SK-N-SH (cell line): Measurements from ENCODE around the gene NAALADL2. TPM values are rescaled to one million over a fixed set of nuclear protein-coding genes. Genes with fewer than 3 reads are reported as not detected.

Source experiments
- CTCF ChIA-PET: fragments of 300-600, 350-600 bp; formaldehyde crosslinking; extraction: SDS; loops from one replicate; lab custom pipeline; 2021; lab: Yijun Ruan, JAX
- POLR2A ChIA-PET: fragments of 350-600 bp; sonication (Branson Sonifier 250); formaldehyde crosslinking; extraction: SDS; loops from one replicate; lab custom pipeline; 2020; ENCODE audit warnings: antibody characterized with exemption, inconsistent platforms; lab: Yijun Ruan, JAX
- DNase-seq: peaks from one replicate; pipeline ENCODE4 v3.0.0; 2012
- H2AFZ ChIP-seq: fragments of 200-600 bp; sonication (generic); 2 replicates; pipeline ENCODE4 v1.8.1; 2016; ENCODE audit warnings: antibody characterized with exemption, mild to moderate bottlenecking, low read depth
- H3F3A ChIP-seq: fragments of 200-600 bp; sonication (generic); replicated peaks from 2 replicates; pipeline ENCODE3; 2016; ENCODE audit warnings: antibody characterized with exemption, mild to moderate bottlenecking; ENCODE audit not compliant: insufficient read depth
- H3K27ac ChIP-seq, 2 experiments: fragments of 200-500 bp in 1 of 2; fragments of 200-600 bp in 1 of 2; sonication (Bioruptor generic) in 1 of 2; sonication (generic), shearing (Covaris generic) in 1 of 2; 2 replicates each; pipeline versions ENCODE4 v1.5.1 to v1.6.1; 2014 to 2016; ENCODE audit warnings: low read depth in 2 of 2, inconsistent platforms in 1 of 2, low read length in 1 of 2, mild to moderate bottlenecking in 1 of 2, mixed read lengths in 1 of 2
- H3K27me3 ChIP-seq: fragments of 200-600 bp; sonication (generic), shearing (Covaris generic); 2 replicates; pipeline ENCODE4 v1.6.1; 2016; ENCODE audit warnings: mixed run types; ENCODE audit not compliant: insufficient read depth
- H3K36me3 ChIP-seq, 2 experiments: fragments of 200-500 bp in 1 of 2; fragments of 200-600 bp in 1 of 2; sonication (Bioruptor generic) in 1 of 2; sonication (generic) in 1 of 2; replicated peaks in 1 of 2; 2 replicates each; pipeline versions ENCODE3 to v1.5.1; 2014 to 2016; ENCODE audit warnings: low read length in 1 of 2, mild to moderate bottlenecking in 1 of 2; ENCODE audit not compliant: insufficient read depth in 2 of 2, control insufficient read depth in 1 of 2
- H3K4me1 ChIP-seq, 2 experiments: fragments of 200-500 bp in 1 of 2; fragments of 200-600 bp in 1 of 2; sonication (Bioruptor generic) in 1 of 2; sonication (generic), shearing (Covaris generic) in 1 of 2; 2 replicates each; pipeline versions ENCODE4 v1.5.1 to v1.6.1; 2014 to 2016; ENCODE audit warnings: low read depth in 1 of 2, low read length in 1 of 2, mixed run types in 1 of 2; ENCODE audit not compliant: insufficient read depth in 2 of 2, control insufficient read depth in 1 of 2
- H3K4me2 ChIP-seq: fragments of 200-600 bp; sonication (generic), shearing (Covaris generic); 2 replicates; pipeline ENCODE4 v1.6.1; 2017; ENCODE audit warnings: mixed run types
- H3K4me3 ChIP-seq, 2 experiments: fragments of 200-500 bp in 1 of 2; fragments of 200-600 bp in 1 of 2; sonication (Bioruptor generic) in 1 of 2; sonication (generic), shearing (Covaris generic) in 1 of 2; 2 replicates each; pipeline versions ENCODE4 v1.5.1 to v1.8.1; 2014 to 2016; ENCODE audit warnings: low read depth in 2 of 2, inconsistent platforms in 1 of 2, low read length in 1 of 2, mild to moderate bottlenecking in 1 of 2, mixed read lengths in 1 of 2, moderate library complexity in 1 of 2
- H3K79me2 ChIP-seq: fragments of 200-600 bp; sonication (generic); 2 replicates; pipeline ENCODE4 v1.8.1; 2017; ENCODE audit warnings: mild to moderate bottlenecking; ENCODE audit not compliant: insufficient read depth
- H3K9ac ChIP-seq: fragments of 200-600 bp; sonication (generic); 2 replicates; pipeline ENCODE4 v1.6.1; 2017; ENCODE audit warnings: mixed run types
- H3K9me2 ChIP-seq: fragments of 200-600 bp; sonication (generic); 2 replicates; pipeline ENCODE4 v1.6.1; 2017; ENCODE audit warnings: mixed run types
- H3K9me3 ChIP-seq: fragments of 200-600 bp; sonication (generic); 2 replicates; pipeline ENCODE4 v1.6.1; 2017; ENCODE audit warnings: mixed run types, mild to moderate bottlenecking, moderate library complexity
- H4K20me1 ChIP-seq: fragments of 200-600 bp; sonication (generic); 2 replicates; pipeline ENCODE4 v1.6.1; 2017; ENCODE audit warnings: mild to moderate bottlenecking, mixed run types; ENCODE audit not compliant: insufficient read depth
- CHD2 ChIP-seq: fragments of 150-350 bp; IDR thresholded peaks from 2 replicates; pipeline ENCODE4 v1.6.1; 2018; ENCODE audit warnings: low read length; ENCODE audit not compliant: partially characterized antibody
- ELF1 ChIP-seq: IDR thresholded peaks from 2 replicates; pipeline ENCODE4 v1.4.0; 2012
- EP300 ChIP-seq, 2 experiments: IDR thresholded peaks; 2 replicates each; pipeline versions ENCODE4 v1.4.0 to v1.6.1; 2012; ENCODE audit warnings: borderline replicate concordance in 1 of 2, low read depth in 1 of 2, low read length in 1 of 2
- FOXJ3 ChIP-seq: sonication (generic); formaldehyde crosslinking; IDR thresholded peaks from 2 replicates; pipeline ENCODE4 v1.5.1; 2020; ENCODE audit warnings: mild to moderate bottlenecking, missing genetic modification reagents
- FOXM1 ChIP-seq: IDR thresholded peaks from 2 replicates; pipeline ENCODE4 v1.4.0; 2012; ENCODE audit warnings: low read depth, mild to moderate bottlenecking
- GABPA ChIP-seq: IDR thresholded peaks from 2 replicates; pipeline ENCODE4 v1.4.0; 2012; ENCODE audit warnings: low read depth, mild to moderate bottlenecking
- NFIC ChIP-seq: IDR thresholded peaks from 2 replicates; pipeline ENCODE4 v1.4.0; 2012; ENCODE audit warnings: borderline replicate concordance
- NRF1 ChIP-seq: IDR thresholded peaks from 2 replicates; pipeline ENCODE4 v1.6.1; 2012; ENCODE audit warnings: low read depth, mild to moderate bottlenecking, low read length
- POLR2AphosphoS5 ChIP-seq: IDR thresholded peaks from 2 replicates; pipeline ENCODE4 v1.6.1; 2012; ENCODE audit warnings: low read depth, low read length
- RFX5 ChIP-seq: IDR thresholded peaks from 2 replicates; pipeline ENCODE4 v1.6.1; 2012; ENCODE audit warnings: mild to moderate bottlenecking, improper control_type of control experiment, low read length
- SIN3A ChIP-seq: IDR thresholded peaks from 2 replicates; pipeline ENCODE4 v1.6.1; 2012; ENCODE audit warnings: low read depth, mild to moderate bottlenecking, low read length, moderate library complexity, borderline replicate concordance
- TEAD4 ChIP-seq: IDR thresholded peaks from 2 replicates; pipeline ENCODE4 v1.4.0; 2012; ENCODE audit warnings: mild to moderate bottlenecking, borderline replicate concordance; ENCODE audit not compliant: insufficient read depth
- YY1 ChIP-seq: IDR thresholded peaks from 2 replicates; pipeline ENCODE4 v1.4.0; 2012; ENCODE audit warnings: low read depth, mild to moderate bottlenecking
- WGBS: methylation state at CpG from one replicate; pipeline ENCODE4 v1.1.6; 2017; ENCODE audit warnings: low lambda C conversion rate; 5-methylcytosine and 5-hydroxymethylcytosine counted together
- polyA plus RNA-seq, 3 experiments: library from polyadenylated mRNA; depleted of rRNA; stranded (reverse); fragments of >200 nt; gene quantifications; 2 replicates each; pipeline ENCODE4 v1.2.3, GENCODE V29; 2012
- TF ChIP-seq, protein P1 (sequence below): IDR thresholded peaks from 2 replicates; pipeline ENCODE4 v1.4.0; 2012; ENCODE audit warnings: low read depth, borderline replicate concordance
- TF ChIP-seq, protein P2 (sequence below): IDR thresholded peaks from 2 replicates; pipeline ENCODE4; 2012
- TF ChIP-seq, protein P3 (sequence below): fragments of 150-350 bp; IDR thresholded peaks from 2 replicates; pipeline ENCODE4 v1.6.1; 2016; ENCODE audit warnings: mild to moderate bottlenecking, low read depth, low read length
- TF ChIP-seq, protein P4 (sequence below): fragments of 200-600 bp; sonication (generic); IDR thresholded peaks from 2 replicates; pipeline ENCODE4 v1.6.1; 2017; ENCODE audit warnings: antibody characterized with exemption, mild to moderate bottlenecking, moderate library complexity
- TF ChIP-seq, protein P5 (sequence below): fragments of 150-350 bp; IDR thresholded peaks from 2 replicates; pipeline ENCODE4 v1.6.1; 2017; ENCODE audit warnings: antibody characterized with exemption, low read length, low read depth, borderline replicate concordance

Gene NAALADL2
- polyA plus RNA-seq, 1 of the 3 experiments (the other 2 are of a cell fraction): 1.2 TPM

DNA sequence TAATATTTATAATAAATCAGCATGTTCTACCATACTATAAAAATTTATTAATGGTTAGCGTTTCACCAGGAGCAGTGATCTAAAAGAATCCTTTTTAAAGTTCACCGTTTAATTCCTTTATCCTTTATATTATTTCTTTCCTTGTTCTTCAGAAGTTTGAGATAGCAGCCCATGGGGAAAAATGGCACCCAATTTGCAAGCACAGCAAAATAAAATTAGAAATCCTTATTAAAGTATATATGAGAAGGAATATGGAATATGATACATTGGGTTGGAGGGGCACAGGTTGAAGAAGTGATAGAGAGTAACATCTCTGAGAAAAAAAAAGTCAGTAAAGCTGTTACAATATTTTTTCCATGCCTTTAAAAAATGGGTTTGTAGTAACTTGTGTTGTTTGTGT is 892.0 kb downstream of the NAALADL2 start:
- H3K4me3 ChIP-seq: no peak overlapping the region
- H3K9me3 ChIP-seq: no peaks in the 10 kb centered on the region
- no peaks in the 10 kb centered on the region; a peak in 1 of 4 replicates for H3K4me1 ChIP-seq
- no peaks in the 10 kb centered on the region for H3K9me2 ChIP-seq
- no peak for TF ChIP-seq YY1
- TF ChIP-seq, protein P1, sequence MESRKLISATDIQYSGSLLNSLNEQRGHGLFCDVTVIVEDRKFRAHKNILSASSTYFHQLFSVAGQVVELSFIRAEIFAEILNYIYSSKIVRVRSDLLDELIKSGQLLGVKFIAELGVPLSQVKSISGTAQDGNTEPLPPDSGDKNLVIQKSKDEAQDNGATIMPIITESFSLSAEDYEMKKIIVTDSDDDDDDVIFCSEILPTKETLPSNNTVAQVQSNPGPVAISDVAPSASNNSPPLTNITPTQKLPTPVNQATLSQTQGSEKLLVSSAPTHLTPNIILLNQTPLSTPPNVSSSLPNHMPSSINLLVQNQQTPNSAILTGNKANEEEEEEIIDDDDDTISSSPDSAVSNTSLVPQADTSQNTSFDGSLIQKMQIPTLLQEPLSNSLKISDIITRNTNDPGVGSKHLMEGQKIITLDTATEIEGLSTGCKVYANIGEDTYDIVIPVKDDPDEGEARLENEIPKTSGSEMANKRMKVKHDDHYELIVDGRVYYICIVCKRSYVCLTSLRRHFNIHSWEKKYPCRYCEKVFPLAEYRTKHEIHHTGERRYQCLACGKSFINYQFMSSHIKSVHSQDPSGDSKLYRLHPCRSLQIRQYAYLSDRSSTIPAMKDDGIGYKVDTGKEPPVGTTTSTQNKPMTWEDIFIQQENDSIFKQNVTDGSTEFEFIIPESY: no peak
- TF ChIP-seq POLR2AphosphoS5: no peak
- TF ChIP-seq NFIC: no peak
- TF ChIP-seq, protein P2, sequence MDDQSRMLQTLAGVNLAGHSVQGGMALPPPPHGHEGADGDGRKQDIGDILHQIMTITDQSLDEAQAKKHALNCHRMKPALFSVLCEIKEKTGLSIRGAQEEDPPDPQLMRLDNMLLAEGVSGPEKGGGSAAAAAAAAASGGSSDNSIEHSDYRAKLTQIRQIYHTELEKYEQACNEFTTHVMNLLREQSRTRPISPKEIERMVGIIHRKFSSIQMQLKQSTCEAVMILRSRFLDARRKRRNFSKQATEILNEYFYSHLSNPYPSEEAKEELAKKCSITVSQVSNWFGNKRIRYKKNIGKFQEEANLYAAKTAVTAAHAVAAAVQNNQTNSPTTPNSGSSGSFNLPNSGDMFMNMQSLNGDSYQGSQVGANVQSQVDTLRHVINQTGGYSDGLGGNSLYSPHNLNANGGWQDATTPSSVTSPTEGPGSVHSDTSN: no peak
- no peak for TF ChIP-seq GABPA
- TF ChIP-seq NRF1: no peak
- WGBS: 91% methylated on average over 2 of the region's 2 CpGs
- no peak overlapping the region for H3K27ac ChIP-seq
- CTCF ChIA-PET: no interaction called here
- POLR2A ChIA-PET: no interaction called here
- H3K27me3 ChIP-seq: no peaks in the 10 kb centered on the region
- no peak for DNase-seq
- H3K79me2 ChIP-seq: no peaks in the 10 kb centered on the region
- no peak overlapping the region for H3K4me2 ChIP-seq
- H3F3A ChIP-seq: peaks cover 4% of the 10 kb centered on the region
- H3K9ac ChIP-seq: no peak overlapping the region
- H3K36me3 ChIP-seq: no peaks in the 10 kb centered on the region
- no peaks in the 10 kb centered on the region for H4K20me1 ChIP-seq
- H2AFZ ChIP-seq: no peak overlapping the region

DNA sequence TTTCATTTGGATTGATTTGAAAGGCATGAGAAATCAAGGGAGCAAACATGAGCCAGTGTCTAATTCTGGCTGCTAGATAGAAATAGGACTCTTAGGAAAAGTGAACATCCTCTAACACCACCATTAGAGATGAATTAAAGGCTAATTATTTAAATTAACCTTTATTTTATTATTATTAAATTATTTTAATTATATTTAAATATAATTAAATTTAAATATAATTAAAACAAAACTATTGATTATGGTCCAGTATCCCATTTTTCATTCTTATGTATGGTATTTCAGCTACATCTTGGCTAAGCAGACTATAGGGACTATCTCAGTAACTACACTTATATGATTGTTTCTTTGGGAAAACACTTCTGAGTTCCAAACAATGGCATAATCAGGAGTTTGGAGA is 904.8 kb downstream of the NAALADL2 start:
- DNase-seq: no peak
- no peak overlapping the region for H3K4me3 ChIP-seq
- H3K9ac ChIP-seq: no peak overlapping the region
- no peaks in the 10 kb centered on the region for H3F3A ChIP-seq
- H3K9me3 ChIP-seq: no peaks in the 10 kb centered on the region
- no peak overlapping the region for H3K27ac ChIP-seq
- H3K27me3 ChIP-seq: no peaks in the 10 kb centered on the region
- no peaks in the 10 kb centered on the region for H4K20me1 ChIP-seq
- POLR2A ChIA-PET: no interaction called here
- H3K36me3 ChIP-seq: no peaks in the 10 kb centered on the region
- CTCF ChIA-PET: no interaction called here
- no peak overlapping the region for H3K4me2 ChIP-seq
- H3K79me2 ChIP-seq: no peaks in the 10 kb centered on the region
- H2AFZ ChIP-seq: no peak overlapping the region
- no peaks in the 10 kb centered on the region for H3K4me1 ChIP-seq
- no peaks in the 10 kb centered on the region for H3K9me2 ChIP-seq
- TF ChIP-seq EP300 (IDR thresholded peaks at IDR 0.05; ENCODE audit: borderline replicate concordance in 1 of 2, low read depth in 1 of 2, low read length in 1 of 2) (no peak), ELF1 (no peak), SIN3A (no peak), RFX5 (no peak), TEAD4 (no peak), FOXJ3 (CRISPR knock-in tag) (no peak), CHD2 (no peak), NFIC (no peak), FOXM1 (no peak), POLR2AphosphoS5 (no peak)
- TF ChIP-seq, protein P3, sequence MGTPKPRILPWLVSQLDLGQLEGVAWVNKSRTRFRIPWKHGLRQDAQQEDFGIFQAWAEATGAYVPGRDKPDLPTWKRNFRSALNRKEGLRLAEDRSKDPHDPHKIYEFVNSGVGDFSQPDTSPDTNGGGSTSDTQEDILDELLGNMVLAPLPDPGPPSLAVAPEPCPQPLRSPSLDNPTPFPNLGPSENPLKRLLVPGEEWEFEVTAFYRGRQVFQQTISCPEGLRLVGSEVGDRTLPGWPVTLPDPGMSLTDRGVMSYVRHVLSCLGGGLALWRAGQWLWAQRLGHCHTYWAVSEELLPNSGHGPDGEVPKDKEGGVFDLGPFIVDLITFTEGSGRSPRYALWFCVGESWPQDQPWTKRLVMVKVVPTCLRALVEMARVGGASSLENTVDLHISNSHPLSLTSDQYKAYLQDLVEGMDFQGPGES: no peak
- TF ChIP-seq, protein P4, sequence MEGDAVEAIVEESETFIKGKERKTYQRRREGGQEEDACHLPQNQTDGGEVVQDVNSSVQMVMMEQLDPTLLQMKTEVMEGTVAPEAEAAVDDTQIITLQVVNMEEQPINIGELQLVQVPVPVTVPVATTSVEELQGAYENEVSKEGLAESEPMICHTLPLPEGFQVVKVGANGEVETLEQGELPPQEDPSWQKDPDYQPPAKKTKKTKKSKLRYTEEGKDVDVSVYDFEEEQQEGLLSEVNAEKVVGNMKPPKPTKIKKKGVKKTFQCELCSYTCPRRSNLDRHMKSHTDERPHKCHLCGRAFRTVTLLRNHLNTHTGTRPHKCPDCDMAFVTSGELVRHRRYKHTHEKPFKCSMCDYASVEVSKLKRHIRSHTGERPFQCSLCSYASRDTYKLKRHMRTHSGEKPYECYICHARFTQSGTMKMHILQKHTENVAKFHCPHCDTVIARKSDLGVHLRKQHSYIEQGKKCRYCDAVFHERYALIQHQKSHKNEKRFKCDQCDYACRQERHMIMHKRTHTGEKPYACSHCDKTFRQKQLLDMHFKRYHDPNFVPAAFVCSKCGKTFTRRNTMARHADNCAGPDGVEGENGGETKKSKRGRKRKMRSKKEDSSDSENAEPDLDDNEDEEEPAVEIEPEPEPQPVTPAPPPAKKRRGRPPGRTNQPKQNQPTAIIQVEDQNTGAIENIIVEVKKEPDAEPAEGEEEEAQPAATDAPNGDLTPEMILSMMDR: no peak
- TF ChIP-seq, protein P1: no peak
- TF ChIP-seq, protein P5, sequence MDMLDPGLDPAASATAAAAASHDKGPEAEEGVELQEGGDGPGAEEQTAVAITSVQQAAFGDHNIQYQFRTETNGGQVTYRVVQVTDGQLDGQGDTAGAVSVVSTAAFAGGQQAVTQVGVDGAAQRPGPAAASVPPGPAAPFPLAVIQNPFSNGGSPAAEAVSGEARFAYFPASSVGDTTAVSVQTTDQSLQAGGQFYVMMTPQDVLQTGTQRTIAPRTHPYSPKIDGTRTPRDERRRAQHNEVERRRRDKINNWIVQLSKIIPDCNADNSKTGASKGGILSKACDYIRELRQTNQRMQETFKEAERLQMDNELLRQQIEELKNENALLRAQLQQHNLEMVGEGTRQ: no peak
